ENCODE measurements around the gene FASN. TPM values are rescaled to one million over a fixed set of nuclear protein-coding genes. Genes with fewer than 3 reads are reported as not detected.

FASN gene
- total and polyA plus RNA-seq, 2 of the 13 experiments (the other 11 are each of a cell fraction or from before 2014, with no cell fraction given), result 51.7 to 101 TPM

DNA sequence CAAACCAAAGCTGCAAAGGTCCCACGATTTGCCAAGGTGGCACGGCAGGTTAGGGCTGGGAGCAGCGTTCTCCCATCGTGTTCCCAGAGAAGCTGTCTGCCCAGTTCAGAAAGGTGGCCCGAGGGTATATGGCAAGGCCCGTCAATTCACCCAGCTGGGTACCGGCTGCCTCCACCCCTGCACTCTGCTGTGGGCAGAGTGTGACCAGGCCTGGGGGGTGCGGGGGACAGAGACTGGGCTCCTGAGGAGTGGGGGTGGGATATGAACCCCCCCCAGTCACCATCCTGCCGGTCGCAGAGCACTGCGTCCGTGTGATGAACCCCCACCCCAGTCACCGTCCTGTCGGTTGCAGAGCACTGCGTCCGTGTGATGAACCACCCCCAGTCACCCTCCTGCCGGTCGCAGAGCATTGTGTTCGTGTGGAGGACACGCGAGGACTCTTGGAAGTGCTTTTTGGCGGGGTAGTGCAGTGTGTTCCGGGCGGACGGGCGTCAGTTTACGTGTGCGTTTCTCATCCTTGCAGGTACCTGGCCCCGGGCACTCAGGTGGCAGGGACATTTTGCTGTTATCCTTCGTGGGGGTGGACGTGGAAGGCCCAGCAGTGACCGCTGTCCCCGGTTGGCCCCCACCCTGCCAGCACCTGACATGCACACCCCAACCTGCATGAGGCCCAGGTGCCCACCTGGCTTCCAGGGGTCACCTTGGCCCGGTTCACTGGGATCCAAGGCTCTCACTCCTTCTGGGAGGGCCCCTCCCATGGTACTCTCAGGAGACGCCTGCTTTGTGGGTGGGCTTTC lies 2.7 kb upstream of the FASN start (continued):
- TF ChIP-seq, protein P1, sequence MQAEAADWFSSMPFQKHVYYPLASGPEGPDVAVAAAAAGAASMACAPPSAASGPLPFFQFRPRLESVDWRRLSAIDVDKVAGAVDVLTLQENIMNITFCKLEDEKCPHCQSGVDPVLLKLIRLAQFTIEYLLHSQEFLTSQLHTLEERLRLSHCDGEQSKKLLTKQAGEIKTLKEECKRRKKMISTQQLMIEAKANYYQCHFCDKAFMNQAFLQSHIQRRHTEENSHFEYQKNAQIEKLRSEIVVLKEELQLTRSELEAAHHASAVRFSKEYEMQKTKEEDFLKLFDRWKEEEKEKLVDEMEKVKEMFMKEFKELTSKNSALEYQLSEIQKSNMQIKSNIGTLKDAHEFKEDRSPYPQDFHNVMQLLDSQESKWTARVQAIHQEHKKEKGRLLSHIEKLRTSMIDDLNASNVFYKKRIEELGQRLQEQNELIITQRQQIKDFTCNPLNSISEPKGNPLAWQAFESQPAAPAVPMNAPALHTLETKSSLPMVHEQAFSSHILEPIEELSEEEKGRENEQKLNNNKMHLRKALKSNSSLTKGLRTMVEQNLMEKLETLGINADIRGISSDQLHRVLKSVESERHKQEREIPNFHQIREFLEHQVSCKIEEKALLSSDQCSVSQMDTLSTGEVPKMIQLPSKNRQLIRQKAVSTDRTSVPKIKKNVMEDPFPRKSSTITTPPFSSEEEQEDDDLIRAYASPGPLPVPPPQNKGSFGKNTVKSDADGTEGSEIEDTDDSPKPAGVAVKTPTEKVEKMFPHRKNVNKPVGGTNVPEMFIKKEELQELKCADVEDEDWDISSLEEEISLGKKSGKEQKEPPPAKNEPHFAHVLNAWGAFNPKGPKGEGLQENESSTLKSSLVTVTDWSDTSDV (CRISPR knock-in tag; IDR thresholded peaks at IDR 0.05), result no peak
- no peak for TF ChIP-seq ARID3A (IDR thresholded peaks at IDR 0.05; ENCODE audit: low read depth, low read length)
- no peak for TF ChIP-seq ESRRA (CRISPR knock-in tag; IDR thresholded peaks at IDR 0.05; ENCODE audit: low read depth)
- no peak for TF ChIP-seq MTF2 (CRISPR knock-in tag; IDR thresholded peaks at IDR 0.05; ENCODE audit: borderline replicate concordance)
- no peak for TF ChIP-seq ATF3 (CRISPR knock-in tag; IDR thresholded peaks at IDR 0.05)
- TF ChIP-seq KDM5B (CRISPR knock-in tag; IDR thresholded peaks at IDR 0.05; ENCODE audit: borderline replicate concordance), result peak; percentile 45; the same call in 1 of the 2 replicates
- no peak for TF ChIP-seq SMARCC2 (IDR thresholded peaks at IDR 0.05)
- TF ChIP-seq ZNF205 (CRISPR knock-in tag; IDR thresholded peaks at IDR 0.05), result no peak
- TF ChIP-seq, protein P2, sequence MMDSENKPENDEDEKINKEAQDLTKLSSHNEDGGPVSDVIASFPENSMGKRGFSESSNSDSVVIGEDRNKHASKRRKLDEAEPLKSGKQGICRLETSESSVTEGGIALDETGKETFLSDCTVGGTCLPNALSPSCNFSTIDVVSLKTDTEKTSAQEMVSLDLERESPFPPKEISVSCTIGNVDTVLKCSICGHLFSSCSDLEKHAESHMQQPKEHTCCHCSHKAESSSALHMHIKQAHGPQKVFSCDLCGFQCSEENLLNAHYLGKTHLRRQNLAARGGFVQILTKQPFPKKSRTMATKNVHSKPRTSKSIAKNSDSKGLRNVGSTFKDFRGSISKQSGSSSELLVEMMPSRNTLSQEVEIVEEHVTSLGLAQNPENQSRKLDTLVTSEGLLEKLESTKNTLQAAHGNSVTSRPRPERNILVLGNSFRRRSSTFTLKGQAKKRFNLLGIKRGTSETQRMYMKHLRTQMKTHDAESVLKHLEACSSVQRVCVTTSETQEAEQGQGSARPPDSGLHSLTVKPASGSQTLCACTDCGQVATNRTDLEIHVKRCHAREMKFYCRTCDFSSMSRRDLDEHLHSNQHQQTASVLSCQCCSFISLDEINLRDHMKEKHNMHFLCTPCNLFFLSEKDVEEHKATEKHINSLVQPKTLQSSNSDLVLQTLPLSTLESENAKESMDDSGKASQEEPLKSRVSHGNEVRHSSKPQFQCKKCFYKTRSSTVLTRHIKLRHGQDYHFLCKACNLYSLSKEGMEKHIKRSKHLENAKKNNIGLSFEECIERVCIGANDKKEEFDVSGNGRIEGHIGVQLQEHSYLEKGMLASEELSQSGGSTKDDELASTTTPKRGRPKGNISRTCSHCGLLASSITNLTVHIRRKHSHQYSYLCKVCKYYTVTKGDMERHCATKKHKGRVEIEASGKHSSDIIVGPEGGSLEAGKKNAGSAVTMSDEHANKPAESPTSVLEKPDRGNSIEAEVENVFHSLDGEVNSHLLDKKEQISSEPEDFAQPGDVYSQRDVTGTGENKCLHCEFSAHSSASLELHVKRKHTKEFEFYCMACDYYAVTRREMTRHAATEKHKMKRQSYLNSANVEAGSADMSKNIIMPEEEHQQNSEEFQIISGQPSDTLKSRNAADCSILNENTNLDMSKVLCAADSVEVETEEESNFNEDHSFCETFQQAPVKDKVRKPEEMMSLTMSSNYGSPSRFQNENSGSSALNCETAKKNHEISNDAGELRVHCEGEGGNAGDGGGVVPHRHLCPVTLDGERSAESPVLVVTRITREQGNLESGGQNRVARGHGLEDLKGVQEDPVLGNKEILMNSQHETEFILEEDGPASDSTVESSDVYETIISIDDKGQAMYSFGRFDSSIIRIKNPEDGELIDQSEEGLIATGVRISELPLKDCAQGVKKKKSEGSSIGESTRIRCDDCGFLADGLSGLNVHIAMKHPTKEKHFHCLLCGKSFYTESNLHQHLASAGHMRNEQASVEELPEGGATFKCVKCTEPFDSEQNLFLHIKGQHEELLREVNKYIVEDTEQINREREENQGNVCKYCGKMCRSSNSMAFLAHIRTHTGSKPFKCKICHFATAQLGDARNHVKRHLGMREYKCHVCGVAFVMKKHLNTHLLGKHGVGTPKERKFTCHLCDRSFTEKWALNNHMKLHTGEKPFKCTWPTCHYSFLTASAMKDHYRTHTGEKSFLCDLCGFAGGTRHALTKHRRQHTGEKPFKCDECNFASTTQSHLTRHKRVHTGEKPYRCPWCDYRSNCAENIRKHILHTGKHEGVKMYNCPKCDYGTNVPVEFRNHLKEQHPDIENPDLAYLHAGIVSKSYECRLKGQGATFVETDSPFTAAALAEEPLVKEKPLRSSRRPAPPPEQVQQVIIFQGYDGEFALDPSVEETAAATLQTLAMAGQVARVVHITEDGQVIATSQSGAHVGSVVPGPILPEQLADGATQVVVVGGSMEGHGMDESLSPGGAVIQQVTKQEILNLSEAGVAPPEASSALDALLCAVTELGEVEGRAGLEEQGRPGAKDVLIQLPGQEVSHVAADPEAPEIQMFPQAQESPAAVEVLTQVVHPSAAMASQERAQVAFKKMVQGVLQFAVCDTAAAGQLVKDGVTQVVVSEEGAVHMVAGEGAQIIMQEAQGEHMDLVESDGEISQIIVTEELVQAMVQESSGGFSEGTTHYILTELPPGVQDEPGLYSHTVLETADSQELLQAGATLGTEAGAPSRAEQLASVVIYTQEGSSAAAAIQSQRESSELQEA (CRISPR knock-in tag; IDR thresholded peaks at IDR 0.05; ENCODE audit: not compliant biosample characterization), result no peak
- TF ChIP-seq, protein P3, sequence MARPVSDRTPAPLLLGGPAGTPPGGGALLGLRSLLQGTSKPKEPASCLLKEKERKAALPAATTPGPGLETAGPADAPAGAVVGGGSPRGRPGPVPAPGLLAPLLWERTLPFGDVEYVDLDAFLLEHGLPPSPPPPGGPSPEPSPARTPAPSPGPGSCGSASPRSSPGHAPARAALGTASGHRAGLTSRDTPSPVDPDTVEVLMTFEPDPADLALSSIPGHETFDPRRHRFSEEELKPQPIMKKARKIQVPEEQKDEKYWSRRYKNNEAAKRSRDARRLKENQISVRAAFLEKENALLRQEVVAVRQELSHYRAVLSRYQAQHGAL (CRISPR knock-in tag; IDR thresholded peaks at IDR 0.05; ENCODE audit: not compliant biosample characterization), result no peak
- TF ChIP-seq HHEX (CRISPR knock-in tag; IDR thresholded peaks at IDR 0.05), result no peak
- TF ChIP-seq ZNF567 (CRISPR knock-in tag; IDR thresholded peaks at IDR 0.05; ENCODE audit: borderline replicate concordance), result no peak
- TF ChIP-seq ZNF101 (CRISPR knock-in tag; IDR thresholded peaks at IDR 0.05; ENCODE audit: borderline replicate concordance, low read depth), result no peak
- peak; percentile 48; the same call in 1 of the 2 replicates for TF ChIP-seq POLR2G (IDR thresholded peaks at IDR 0.05; ENCODE audit: low read depth, low read length)
- no peak for TF ChIP-seq ZNF24 (IDR thresholded peaks at IDR 0.05)

All from HepG2 (cell line).